ENCODE measurements around the gene MAST2.
"Not testable (repeated sequence)": the region's sequence is repeated elsewhere in the genome, so short reads cannot be mapped to it uniquely, and the experiment has no call there.

The MAST2 gene

DNA sequence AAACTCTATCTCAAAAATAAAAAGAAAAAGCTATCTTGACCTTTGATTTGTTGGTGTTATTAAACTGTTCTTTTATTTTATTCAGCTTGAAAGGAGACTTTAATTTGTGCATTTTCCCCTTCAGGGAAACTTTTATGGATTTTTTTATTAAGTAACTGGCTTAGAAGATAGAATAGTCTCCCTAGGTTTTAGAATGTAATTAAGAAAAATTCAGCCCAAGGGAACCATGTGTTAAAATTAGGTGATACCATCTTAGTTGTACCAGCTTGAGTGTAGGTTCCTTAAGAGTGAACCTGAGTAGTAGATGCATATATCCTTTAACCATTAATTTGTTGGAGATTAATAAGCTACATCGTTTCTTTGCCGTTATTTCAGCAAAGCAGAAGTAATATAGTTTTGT is 11.4 kb downstream of the MAST2 start:
- no peak for DNase-seq (ENCODE audit: low read depth)

DNA sequence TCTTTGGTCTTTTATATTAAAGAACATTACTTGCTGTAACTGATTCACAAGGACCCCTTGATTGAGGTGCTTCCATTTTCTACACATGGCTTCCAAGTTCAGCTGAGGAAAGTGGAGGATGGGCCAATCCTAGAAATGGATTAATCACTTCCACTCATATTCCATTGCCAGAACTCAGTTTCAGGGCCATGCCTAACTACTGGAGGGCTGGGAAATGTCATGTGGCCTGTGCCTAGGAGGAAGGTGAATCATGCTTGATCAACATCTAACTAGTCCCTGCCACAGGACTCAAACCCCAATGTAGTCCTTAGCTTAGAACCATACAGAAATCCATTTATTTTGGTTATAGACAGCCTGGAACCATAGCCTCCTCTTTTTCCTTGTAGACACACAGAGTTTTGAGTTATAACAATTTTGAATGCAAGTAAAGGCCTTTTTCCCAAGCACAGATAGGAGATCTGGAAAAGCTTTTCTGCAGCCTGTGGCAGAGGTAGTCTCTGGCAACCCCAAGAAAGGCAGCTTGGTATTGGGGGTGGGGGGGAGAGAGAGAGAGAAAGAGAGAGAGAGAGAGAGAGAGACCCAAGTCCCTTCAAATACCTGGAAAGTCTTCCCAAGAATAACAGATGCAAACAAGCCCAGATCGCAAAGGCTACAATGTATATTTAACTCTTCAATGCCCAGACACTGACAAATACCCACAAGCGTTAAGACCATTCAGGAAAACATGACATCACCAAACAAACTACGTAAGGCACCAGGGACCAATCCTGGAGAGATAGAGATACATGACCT is 12.5 kb downstream of the MAST2 start:
- DNase-seq (ENCODE audit: low read depth): no peak

DNA sequence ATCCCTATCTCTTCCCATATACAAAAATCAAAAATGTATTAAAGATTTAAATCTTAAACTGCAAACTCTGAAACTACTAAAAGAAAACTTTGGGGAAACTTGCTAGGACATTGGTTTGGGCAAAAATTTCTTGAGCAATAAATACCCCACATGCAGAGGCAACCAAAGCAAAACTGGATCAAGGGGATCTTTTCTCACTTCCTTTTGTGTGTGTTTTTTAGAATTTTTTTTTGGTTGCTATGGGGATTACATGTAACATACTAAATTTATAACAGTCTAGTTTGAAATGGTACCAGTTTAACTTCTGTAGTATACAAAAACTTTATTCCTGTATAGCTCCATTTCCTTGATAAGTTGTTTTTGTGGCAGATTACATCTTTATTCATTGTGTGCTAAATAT is 16.8 kb downstream of the MAST2 start:
- DNase-seq (ENCODE audit: low read depth): no peak

DNA sequence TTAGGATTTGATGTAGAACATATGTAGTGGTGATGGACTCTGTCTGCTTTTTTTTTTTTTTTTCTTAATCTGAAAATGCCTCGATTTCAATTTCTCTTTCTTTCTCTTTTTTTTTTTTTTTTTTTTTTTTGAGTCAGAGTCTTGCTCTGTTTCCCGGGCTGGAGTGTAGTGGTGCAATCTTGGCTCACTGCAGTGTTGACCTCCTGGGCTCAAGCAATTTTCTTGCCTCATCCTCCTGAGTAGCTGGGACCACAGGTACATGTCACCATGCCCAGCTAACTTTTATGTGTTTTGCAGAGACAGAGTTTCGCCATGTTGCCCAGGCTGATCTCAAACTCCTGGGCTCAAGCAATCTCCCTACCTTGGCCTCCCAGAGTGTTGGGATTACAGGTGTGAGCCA is 17.4 kb downstream of the MAST2 start:
- no peak for DNase-seq (ENCODE audit: low read depth)

DNA sequence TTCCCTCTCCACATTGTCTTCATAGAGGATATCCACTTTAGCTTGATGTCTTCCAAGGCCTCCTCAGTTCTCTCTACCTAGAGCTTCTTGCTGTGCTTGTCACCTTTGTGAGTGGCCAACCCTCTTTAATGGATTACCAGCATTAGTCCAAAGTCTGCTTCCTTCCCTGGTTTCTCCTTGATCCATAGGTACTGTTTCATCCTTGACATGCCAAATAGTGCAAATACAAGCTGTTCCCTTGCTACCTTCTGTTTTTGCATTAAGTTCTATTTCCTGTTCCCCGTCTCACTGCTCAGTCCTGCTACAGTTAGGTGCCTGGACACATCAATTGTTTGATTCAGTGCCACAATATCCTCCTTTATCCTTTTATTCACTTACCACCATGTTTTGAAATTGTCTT is 19.2 kb downstream of the MAST2 start:
- no peak for DNase-seq (ENCODE audit: low read depth)

DNA sequence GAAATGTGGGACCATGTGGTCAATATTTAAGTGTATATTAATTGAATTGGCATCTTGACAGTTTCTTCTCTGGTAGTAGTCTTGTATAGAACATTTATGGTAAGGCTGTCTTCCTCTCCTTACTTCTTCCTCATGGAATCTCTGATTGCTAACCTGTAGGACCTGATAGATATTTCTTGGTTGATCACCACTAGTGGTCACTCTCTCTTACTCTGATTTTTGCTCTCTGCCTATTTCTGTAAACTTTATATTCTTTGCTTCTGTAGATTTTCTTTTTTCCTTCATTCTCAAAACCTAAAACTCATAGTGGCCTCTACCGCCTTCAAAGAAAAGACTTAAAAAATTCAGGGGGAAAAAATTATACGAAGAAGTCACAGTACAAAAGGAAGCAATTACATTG is 21.2 kb downstream of the MAST2 start:
- no peak for DNase-seq (ENCODE audit: low read depth)

DNA sequence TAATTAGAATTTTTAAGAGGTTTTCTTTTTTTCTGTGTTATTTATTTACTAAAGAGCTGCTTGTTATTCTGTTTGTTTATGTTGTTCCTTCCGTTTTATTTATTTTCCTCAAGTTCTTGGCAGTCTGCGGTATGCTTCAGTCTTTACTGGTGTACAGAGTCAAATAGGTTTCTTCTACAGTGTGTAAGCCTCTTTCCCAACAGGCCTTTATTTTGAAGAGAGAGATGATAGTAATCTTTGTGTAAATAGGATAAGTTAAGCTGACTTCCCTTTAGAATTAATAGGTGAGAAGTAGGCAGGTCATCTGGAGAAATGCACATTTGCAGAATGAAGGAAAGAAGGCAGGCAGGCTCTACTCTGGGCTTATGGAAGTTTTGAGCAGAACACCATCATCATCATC is 23.8 kb downstream of the MAST2 start:
- DNase-seq (ENCODE audit: low read depth): no peak

DNA sequence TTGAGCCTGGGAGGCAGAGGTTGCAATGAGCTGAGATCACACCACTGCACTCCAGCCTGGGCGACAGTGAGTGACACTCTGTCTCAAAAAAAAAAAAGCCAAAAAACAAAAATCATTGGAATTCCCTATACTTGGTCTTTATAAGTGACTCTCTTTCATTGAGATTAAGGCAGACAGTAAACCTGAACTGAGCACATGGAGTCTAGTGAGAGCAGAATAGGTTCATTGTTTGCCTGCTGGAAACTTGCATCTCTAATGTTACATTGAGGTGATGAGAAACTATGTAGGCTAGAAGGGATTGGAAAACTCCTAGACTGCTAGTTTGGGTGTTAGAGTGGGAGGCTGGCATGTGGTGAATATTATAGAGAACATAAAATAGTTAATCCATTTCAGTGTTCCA is 25.4 kb downstream of the MAST2 start:
- no peak for DNase-seq (ENCODE audit: low read depth)

DNA sequence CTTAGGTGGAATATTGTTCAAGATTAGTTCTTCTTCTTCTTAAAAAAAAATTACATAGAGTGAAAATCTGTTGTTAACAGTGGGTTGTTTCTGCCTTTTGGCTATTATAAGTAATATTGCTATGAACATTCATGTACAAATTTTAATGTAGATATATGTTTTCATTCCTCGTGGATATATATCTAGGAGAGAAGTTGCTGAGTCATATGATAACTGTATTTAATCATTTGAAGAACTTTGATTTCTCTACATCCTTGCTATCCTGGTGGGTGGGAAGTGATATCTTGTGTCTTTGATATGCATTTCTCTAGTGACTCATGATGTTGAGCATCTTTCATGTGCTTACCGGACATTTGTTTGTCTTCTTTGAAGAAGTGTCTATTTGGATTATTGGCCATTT is 29.9 kb downstream of the MAST2 start:
- no peak for DNase-seq (ENCODE audit: low read depth)

DNA sequence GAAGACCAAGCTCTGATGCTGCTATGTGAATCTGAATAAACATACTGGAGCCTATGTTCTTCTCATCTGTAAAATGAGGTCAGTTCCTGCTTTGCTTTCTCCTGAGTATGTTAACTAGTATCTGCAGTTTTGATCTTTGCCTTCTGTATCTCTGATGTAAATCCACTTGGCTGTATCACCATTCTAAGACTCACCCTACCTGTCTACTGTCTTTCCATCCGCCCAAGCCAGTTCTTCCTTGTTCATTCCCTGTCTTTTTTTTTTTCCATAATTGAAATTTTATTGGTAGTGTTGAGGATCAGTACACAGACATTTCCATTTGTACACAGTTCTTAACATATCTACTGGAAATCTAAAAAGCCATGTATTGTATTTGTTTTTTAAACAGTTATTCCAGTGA is 31.3 kb downstream of the MAST2 start:
- DNase-seq (ENCODE audit: low read depth): no peak

DNA sequence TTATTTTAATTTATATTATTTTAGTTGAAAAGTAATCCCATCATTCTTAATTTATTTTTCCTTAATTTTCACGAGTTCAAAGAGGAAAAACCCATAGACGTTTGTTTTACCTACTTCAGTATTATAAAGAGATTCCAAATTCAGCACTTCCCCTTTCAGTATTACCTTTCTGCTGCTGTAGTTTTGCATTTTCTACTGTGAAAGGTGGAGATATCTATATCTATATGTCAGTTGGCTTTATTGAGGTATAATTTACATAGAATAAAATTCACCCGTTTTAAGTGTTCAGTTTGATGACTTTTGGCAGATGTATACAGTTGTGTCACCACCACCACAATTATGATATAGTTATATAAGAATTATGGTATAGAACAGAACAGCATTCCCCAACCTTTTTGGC is 33.0 kb downstream of the MAST2 start:
- no peak for DNase-seq (ENCODE audit: low read depth)

DNA sequence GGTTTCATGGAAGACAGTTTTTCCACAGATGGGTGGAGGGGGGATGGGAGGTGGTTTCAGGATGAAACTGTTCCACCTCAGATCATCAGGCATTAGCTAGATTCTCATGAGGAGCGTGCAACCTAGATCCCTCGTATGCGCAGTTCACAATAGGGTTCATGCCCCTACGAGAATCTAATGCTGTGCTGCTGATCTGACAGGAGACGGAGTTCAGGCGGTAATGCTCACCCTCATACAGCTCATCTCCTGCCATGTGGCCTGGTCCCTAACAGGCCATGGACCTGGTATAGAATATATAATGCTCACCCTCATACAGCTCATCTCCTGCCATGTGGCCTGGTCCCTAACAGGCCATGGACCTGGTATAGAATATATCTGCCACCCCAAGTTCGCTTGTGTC is 33.4 kb downstream of the MAST2 start:
- not testable (repeated sequence) for DNase-seq (ENCODE audit: low read depth)

DNA sequence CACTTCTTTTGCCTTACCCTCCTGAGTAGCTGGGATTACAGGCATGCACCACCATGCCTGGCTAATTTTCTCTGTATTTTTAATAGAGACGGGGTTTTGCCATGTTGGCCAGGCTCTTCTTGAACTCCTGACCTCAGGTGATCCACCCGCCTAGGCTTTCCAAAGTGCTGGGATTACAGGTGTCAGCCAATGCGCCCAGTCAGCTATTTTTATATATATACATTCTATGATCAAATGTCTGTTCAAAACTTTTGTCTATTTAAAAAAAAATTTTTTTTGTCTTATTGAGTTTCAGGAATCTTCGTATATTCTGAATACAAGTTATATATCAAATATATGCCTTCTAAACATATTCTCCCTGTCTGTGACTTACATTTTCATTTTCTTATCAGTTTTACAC is 34.9 kb downstream of the MAST2 start:
- not testable (repeated sequence) for DNase-seq (ENCODE audit: low read depth)

DNA sequence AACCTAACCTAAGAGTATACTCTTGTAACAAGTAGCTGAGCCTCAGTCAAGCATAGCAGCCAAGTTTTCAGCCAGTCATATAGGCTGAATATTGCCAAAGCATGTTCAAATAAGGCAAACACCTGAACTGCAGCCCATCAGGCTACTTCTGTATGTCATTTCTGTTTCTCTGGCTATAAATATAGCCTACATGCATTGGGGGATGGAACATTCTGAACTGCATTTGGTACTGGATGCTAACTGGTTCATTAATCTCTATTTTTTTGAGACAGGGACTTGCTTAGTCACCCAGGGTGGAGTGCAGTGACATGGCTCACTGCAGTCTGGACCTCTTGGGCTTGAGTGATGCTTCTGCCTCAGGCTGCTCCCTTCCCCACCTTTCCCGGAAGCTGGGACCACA is 37.3 kb downstream of the MAST2 start:
- DNase-seq (ENCODE audit: low read depth): no peak

DNA sequence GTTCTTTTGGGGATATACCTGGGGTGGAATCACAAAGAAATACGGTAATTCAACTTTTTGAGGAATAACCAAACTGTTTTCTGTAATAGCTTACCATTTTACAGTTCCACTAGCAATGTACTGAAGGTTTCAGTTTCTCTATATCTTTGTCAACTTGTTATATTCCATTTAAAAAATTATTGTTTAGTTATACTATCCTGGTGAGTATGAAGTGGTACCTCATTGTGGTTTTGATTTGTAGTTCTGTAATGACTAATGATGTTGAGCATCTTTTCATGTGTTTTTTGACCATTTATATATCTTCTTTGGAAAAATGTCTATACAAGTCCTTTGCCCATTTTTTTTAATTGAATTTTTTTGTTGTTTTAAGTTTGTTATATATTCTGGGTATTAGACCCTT is 39.4 kb downstream of the MAST2 start:
- DNase-seq (ENCODE audit: low read depth): no peak

DNA sequence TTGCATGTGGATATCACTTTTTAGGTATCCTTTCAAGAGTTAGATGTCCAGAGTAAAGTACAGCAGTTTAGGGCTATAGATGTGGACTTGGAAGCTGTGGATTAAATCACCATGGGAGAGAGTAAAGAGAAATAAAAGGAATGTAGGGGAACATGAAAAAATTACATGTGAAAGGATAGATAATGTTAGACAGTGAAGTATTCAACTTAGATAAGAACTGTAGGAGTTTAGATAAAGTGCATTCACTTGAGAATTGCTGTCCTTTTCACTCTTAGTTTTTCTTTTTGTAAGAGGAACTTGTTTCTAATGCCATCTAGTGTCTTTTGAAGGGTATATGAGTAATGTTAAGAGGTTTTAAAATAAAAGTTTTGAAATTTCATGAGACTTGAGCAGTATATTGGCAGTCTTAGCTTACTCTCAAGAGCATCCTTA is 40.1 kb downstream of the MAST2 start:
- no peak for DNase-seq (ENCODE audit: low read depth)

DNA sequence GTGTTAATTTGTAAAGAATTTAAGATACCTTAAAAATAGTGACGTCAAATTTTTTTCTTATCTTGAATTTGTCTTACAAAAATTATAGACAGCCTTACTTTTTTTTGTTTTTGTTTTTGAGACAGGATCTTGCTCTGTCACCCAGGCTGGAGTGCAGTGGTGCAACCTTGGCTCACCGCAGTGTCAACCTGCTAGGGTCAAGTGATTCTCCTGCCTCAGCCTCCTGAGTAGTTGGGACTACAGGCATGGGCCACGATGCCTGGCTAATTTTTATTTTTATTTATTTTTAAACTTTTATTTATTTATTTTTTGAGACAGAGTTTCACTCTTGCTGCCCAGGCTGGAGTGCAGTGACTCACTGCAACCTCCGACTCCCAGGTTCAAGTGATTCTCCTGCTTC is 40.6 kb downstream of the MAST2 start:
- not testable (repeated sequence) for DNase-seq (ENCODE audit: low read depth)

DNA sequence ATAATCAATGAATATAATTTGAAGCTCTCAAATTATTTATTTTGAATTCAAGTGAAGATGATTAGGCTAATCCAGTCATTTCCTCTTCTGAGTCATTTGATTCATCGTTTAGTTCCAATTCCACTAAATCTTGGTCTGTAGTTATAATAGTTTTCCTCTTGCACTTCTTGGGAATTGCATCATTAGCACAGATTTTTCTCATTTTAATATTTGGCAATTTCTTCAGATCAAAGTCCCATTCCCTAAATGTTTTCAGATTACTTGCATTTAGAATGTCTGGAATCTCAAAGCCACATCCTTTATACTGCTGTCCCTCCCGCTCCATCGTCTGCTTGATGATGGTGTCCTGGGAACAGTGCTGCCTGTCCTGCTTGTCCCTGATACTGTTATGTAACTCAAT is 43.5 kb downstream of the MAST2 start:
- peak; percentile 84 for DNase-seq (ENCODE audit: low read depth)

DNA sequence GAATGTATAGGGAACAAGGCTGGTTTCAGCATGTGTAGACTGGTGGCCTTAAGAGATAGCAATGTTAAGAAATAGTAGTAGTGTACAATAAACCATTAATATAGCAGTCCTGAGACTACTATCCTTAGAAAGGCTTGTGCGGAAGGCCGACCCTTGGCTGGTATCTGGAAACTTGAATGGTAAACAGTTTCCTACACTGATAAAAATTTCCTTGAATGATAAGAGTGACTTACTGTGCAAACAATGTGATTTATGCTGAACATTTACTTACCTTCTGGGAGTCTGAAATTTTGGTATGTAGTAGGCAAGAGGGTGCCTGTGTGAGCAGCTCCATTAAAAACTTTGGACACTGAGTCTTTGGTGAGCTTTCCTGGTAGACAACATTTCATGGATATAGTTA is 44.7 kb downstream of the MAST2 start:
- DNase-seq (ENCODE audit: low read depth): no peak

DNA sequence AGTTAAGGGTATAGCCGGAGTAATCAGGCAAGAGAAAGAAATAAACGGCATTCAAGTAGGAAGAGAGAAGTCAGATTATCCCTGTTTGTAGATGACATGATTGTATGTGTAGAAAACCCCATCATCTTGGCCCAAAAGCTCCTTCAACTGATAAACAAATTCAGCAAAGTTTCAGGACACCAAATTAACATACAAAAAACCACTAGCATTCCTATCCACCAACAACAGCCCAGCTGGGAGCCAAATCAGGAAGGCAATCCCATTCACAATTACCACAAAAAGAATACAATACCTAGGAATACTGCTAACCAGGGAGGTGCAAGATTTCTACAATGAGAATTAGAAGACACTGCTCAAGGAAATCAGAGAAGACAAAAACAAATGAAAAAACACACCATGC is 45.3 kb downstream of the MAST2 start:
- no peak for DNase-seq (ENCODE audit: low read depth)

DNA sequence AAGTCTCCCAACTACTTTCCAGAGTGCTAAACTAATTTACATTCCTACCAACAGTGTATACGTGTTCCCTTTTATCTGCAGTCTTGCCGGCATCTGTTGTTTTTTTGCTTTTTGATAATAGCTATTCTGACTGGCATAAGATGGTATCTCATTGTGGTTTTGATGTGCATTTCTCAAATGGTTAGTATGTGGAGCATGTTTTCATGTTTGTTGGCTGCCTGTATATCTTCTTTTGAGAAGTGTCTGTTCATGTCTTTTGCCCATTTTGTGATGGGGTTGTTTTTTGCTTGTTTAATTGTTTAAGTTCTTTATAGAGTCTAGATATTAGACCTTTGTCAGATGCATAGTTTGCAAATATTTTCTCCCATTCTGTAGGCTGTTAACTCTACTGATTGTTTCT is 46.6 kb downstream of the MAST2 start:
- no peak for DNase-seq (ENCODE audit: low read depth)

DNA sequence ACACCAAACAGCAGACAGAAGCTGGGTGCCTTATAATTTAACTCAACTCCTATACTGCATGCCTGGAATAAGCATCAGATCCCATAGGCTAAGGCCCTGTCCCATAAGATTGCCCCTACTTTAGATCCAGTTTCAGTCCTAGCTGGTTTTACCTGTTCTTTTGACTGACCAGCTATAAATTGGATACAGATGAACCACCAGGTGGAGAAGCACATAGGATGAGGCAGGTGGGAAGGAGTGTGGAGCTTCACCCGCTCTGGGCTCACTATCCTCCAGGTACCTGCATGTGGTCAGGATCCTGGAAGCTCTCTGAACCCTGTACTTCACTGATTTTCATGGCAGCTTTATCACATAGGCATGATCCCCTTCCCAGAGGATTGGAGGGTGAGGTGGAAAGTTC is 51.3 kb downstream of the MAST2 start:
- DNase-seq (ENCODE audit: low read depth): no peak

DNA sequence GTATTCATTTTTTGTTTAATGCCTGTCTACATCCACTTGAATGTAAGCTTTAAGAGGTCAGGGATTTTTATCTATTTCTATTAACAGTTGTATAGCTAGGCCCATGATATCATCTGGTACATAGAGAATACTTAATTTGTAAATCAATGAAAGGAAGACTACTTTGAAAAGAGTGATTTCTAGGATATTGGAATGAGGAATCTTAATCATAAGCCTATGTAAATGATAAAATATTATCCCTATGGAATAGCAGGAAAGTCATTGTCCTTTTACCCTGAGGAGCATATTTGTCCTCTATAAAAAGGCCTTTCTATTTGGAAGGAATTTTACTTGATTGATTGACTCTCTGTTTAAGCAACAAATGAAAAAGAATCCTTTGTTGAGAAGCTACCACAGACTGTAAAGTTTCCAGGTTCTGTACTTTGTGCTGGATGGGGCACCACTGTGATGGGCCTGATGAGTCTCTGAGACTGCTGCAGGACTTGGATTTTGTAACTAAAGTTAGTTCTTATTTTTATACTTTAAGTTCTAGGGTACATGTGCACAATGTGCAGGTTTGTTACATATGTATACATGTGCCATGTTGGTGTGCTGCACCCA is 53.8 kb downstream of the MAST2 start:
- no peak for DNase-seq (ENCODE audit: low read depth)
